Heart left ventricle (tissue), 16 donors: Measurements from ENCODE around the gene LPP. TPM values are rescaled to one million over a fixed set of nuclear protein-coding genes. Genes with fewer than 3 reads are reported as not detected.

Experiments
- ATAC-seq, 4 donors: fragments of 200-7000 bp; cut with Tn5 transposase; one replicate each; pipeline ENCODE4 v1.9.1; 2020 to 2022; ENCODE audit warnings: moderate library complexity in 4 of 4, mild to moderate bottlenecking in 3 of 4, moderate number of reproducible peaks in 1 of 4
- DNase-seq, 5 donors: peaks; one replicate each; pipeline ENCODE4 v3.0.0-alpha.2; 2020
- H3K27ac ChIP-seq, 12 donors: fragments of 200-600 bp; sonication (generic) in 4 of 12; one replicate each; pipeline versions ENCODE4 v1.5.0 to v1.8.0; 2016 to 2022; ENCODE audit warnings: mild to moderate bottlenecking in 2 of 12
- H3K27me3 ChIP-seq, 9 donors: fragments of 200-600 bp; sonication (generic) in 2 of 9; one replicate each; pipeline versions ENCODE4 v1.5.1 to v1.8.0; 2016 to 2022; ENCODE audit warnings: mild to moderate bottlenecking in 3 of 9
- H3K36me3 ChIP-seq, 9 donors: fragments of 200-600 bp; sonication (generic) in 2 of 9; one replicate each; pipeline versions ENCODE4 v1.5.0 to v1.8.0; 2018 to 2022; ENCODE audit warnings: mild to moderate bottlenecking in 2 of 9
- H3K4me1 ChIP-seq, 12 donors: fragments of 200-600 bp; sonication (generic) in 4 of 12; one replicate each; pipeline versions ENCODE4 v1.5.0 to v1.8.0; 2016 to 2022; ENCODE audit warnings: mild to moderate bottlenecking in 3 of 12
- H3K4me3 ChIP-seq, 12 donors: fragments of 200-600 bp; sonication (generic) in 4 of 12; one replicate each; pipeline versions ENCODE4 v1.5.0 to v1.8.0; 2017 to 2022; ENCODE audit warnings: mild to moderate bottlenecking in 9 of 12, moderate library complexity in 4 of 12
- H3K9me3 ChIP-seq, 12 donors: fragments of 200-600 bp; sonication (generic) in 4 of 12; one replicate each; pipeline versions ENCODE4 v1.5.0 to v1.8.0; 2016 to 2022; ENCODE audit warnings: mild to moderate bottlenecking in 1 of 12
- POLR2A ChIP-seq, 2 donors: fragments of 450-650 bp; IDR thresholded peaks; one replicate each; pipeline ENCODE4 v1.6.1; 2017; ENCODE audit warnings: antibody characterized with exemption in 2 of 2, mild to moderate bottlenecking in 2 of 2, moderate library complexity in 2 of 2
- WGBS, 4 donors: extraction: QIAGEN DNeasy Blood & Tissue Kit in 2 of 4; methylation state at CpG; one replicate each; pipeline versions ENCODE4 v1.1.5 to v1.1.7; 2013 to 2018; 5-methylcytosine and 5-hydroxymethylcytosine counted together
- intact Hi-C, 10 donors: fragments of 100-400 bp; cut with DNase I; formaldehyde crosslinking; loops; one replicate each; pipeline versions ENCODE4 v1.11.1 to v1.14.2; 2022
- polyA plus RNA-seq, 2 donors: library from polyadenylated mRNA; stranded (reverse); fragments of 200-250 nt; gene quantifications; one replicate each; pipeline ENCODE4 v1.2.3, GENCODE V29; 2013
- total RNA-seq, 9 donors: library from RNA; depleted of rRNA in 2 of 9; stranded (reverse); fragments of >200 nt in 2 of 9; fragmentation: NEBNext Ultra II Directional in 3 of 9; extraction: Animal tissue kit (Norgen Biotek cat#: 25700) in 3 of 9; gene quantifications; one replicate each; pipeline versions ENCODE4 v1.1.0 to v1.2.4, GENCODE V29; 2016 to 2023
- TF ChIP-seq, protein P1 (sequence below), 12 donors: fragments of 200-600 bp; sonication (generic) in 4 of 12; IDR thresholded peaks; one replicate each; pipeline versions ENCODE4 v1.5.0 to v1.8.0; 2018 to 2022; ENCODE audit warnings: antibody characterized with exemption in 12 of 12, mild to moderate bottlenecking in 5 of 12
- donor health status: ischemic (EF 13 %, LVEDD 7.1; RV severe dilation, severe dysfunction).
- donor health status: healthy with polysubstance abuse.
- donor health status: DM: no; HTN: yes; CAD: no.
- donor health status: DM: no; HTN: no; CAD: no.
- donor health status: ischemic (EF 25% LVEDD 6.9; RV normal size, moderate dysfunction).
- donor health status: ischemic (EF 25% LVEDD 5.7; RV mildly dilated, moderate dysfunction).
- donor health status: healthy.
- donor health status: DM: yes; HTN: yes; CAD: no.
- donor health status: ischemic (EF 35%, LVEDD 5.7; RV mildly dilated, moderate dysfunction).
- donor health status: nonischemic (EF 11% LVEDD 7.7; RV severe dilation, severe dysfunction).
- donor health status: DM: yes; HTN: yes; CAD: no.
- donor health status: PGD.
- donor health status: ischemic (EF 29% LVEDD 5.4; RV normal size, mild dysfunction).
- donor health status: nonischemic (EF 23%, LVEDD 6.1; RV moderate dilation, normal function).

LPP gene
- total and polyA plus RNA-seq, 11 donors, result 9.2 to 178 (median 100) TPM

DNA sequence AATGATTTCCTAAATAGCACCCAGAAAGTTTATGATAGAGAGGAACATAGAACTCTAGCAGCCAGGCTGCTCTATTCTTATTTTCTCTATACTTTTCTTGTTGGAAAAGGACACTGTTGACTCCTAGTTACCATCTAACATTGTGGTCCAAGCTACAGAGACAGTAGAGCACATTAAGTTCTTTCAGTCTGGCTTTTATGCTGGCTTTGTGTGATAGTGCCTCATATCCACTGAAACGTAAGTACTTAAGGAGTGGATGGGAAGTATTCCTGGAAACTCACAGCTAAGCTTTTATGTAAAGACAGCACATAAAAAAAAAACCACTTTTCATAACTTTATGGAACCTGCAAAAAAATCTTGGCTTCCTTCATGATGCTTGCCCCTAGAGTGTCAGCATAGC is 537.7 kb downstream of the LPP start:
- Histone ChIP-seq H3K27me3 (no peaks in the 10 kb centered on the region), H3K27ac (no peak overlapping the region), H3K36me3 (no peaks in the 10 kb centered on the region), H3K4me3 (no peak overlapping the region), H3K9me3 (no peaks in the 10 kb centered on the region), H3K4me1 (peaks cover 0 to 47% (median 18%) of the 10 kb centered on the region in 12 donors)
- DNase-seq (no peak), ATAC-seq (no peak)
- intact Hi-C loops, result no loop called here
- no peak for TF ChIP-seq POLR2A (IDR thresholded peaks at IDR 0.05)
- TF ChIP-seq, protein P1, sequence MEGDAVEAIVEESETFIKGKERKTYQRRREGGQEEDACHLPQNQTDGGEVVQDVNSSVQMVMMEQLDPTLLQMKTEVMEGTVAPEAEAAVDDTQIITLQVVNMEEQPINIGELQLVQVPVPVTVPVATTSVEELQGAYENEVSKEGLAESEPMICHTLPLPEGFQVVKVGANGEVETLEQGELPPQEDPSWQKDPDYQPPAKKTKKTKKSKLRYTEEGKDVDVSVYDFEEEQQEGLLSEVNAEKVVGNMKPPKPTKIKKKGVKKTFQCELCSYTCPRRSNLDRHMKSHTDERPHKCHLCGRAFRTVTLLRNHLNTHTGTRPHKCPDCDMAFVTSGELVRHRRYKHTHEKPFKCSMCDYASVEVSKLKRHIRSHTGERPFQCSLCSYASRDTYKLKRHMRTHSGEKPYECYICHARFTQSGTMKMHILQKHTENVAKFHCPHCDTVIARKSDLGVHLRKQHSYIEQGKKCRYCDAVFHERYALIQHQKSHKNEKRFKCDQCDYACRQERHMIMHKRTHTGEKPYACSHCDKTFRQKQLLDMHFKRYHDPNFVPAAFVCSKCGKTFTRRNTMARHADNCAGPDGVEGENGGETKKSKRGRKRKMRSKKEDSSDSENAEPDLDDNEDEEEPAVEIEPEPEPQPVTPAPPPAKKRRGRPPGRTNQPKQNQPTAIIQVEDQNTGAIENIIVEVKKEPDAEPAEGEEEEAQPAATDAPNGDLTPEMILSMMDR (IDR thresholded peaks at IDR 0.05), result no peak
- WGBS, 4 donors, result 59 to 78% (median 61%) methylated on average over 1 of the region's 1 CpG

DNA sequence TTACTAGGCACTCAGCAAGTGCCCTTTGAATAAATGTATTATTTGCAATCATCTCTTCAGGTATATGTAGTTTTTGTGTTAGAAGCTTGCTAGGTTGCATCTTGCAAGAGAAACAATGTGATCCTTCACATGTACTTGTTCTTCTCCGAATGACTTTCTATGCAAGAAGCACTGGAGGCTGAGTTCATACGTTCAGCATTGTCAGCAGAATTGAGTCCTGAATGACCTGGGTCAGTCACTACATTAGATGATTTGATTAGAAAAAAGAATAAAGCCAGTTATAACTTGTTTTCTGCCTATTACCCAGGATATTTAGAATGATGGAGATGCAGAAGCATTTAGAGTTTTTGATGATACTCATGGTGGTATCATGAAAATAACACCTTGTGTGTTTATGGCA is 538.7 kb downstream of the LPP start:
- Histone ChIP-seq H3K4me1 (peaks cover 0 to 39% (median 16%) of the 10 kb centered on the region in 12 donors), H3K27ac (no peak overlapping the region), H3K27me3 (no peaks in the 10 kb centered on the region), H3K36me3 (no peaks in the 10 kb centered on the region), H3K9me3 (no peaks in the 10 kb centered on the region), H3K4me3 (no peak overlapping the region)
- intact Hi-C loops, result no loop called here
- no peak for TF ChIP-seq POLR2A (IDR thresholded peaks at IDR 0.05)
- TF ChIP-seq, protein P1 (IDR thresholded peaks at IDR 0.05), result no peak
- 84 to 95% (median 92%) methylated on average over 2 of the region's 2 CpGs for WGBS, 4 donors
- ATAC-seq (no peak), DNase-seq (no peak)

DNA sequence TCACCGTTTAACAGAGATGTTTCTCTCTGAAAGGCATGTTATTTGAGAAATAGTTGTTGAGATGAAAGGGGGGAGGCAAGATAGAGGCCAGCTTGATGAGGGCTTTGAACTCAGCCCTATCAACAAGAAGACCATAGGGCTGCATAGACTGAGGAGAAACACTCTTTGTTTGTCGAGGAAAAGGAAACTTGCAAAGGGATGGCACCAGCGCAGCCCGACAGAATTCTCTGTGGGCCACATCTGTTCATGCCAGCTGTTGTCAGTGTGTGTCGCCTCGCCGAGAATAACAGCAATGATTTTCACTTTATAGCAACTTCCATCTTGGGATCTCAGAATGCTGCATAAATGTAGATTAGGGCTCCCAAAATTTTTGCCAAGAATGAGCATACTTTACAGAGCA is 539.5 kb downstream of the LPP start:
- no peaks in the 10 kb centered on the region for H3K36me3 ChIP-seq
- 70 to 83% (median 75%) methylated on average over 7 of the region's 7 CpGs for WGBS, 4 donors
- no peak for ATAC-seq
- H3K27me3 ChIP-seq, result no peaks in the 10 kb centered on the region
- H3K27ac ChIP-seq, result no peak overlapping the region
- H3K4me3 ChIP-seq, result no peak overlapping the region
- peaks cover 0 to 32% (median 16%) of the 10 kb centered on the region in 12 donors for H3K4me1 ChIP-seq
- no peak for TF ChIP-seq POLR2A (IDR thresholded peaks at IDR 0.05)
- TF ChIP-seq, protein P1 (IDR thresholded peaks at IDR 0.05), result no peak
- DNase-seq, result no peak
- intact Hi-C loops, result no loop called here
- H3K9me3 ChIP-seq, result no peaks in the 10 kb centered on the region

DNA sequence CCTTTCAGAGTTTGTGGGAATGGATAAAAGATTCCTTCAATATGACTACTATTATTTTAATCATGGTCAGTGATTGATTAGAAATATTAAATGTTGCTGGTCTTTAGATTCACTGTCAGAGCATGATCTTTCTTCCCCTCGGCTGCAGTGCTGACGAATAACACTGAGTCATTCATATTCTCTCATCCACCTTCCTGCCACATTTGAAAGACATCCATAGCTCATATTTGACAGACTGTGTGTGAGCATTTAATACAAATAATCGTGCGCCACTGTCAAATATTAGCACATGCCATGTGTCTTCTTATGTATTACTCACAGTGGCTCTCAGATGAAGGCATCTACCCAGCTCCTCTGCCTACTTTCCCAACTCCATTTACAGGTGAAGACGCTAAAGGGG is 541.3 kb downstream of the LPP start:
- Histone ChIP-seq H3K4me3 (no peak overlapping the region), H3K27ac (no peak overlapping the region), H3K36me3 (no peaks in the 10 kb centered on the region), H3K27me3 (no peaks in the 10 kb centered on the region), H3K4me1 (peaks cover 0 to 21% (median 1%) of the 10 kb centered on the region in 12 donors), H3K9me3 (no peaks in the 10 kb centered on the region)
- DNase-seq, result no peak
- WGBS, 4 donors, result 94 to 95% (median 95%) methylated on average over 5 of the region's 5 CpGs
- TF ChIP-seq, protein P1 (IDR thresholded peaks at IDR 0.05), result no peak
- no peak for TF ChIP-seq POLR2A (IDR thresholded peaks at IDR 0.05)
- intact Hi-C loops, result no loop called here
- ATAC-seq, result no peak
